Subcutaneous abdominal adipose tissue (tissue), 5 donors: Measurements from ENCODE around the gene ZKSCAN3.
A peak's percentile ranks its signal among the peaks of the same experiment; 100 is the strongest.
"Not testable (repeated sequence)": the region's sequence is repeated elsewhere in the genome, so short reads cannot be mapped to it uniquely, and the experiment has no call there.

Source experiments
- H3K27ac ChIP-seq: one replicate; pipeline ENCODE4 v1.7.0; 2013; ENCODE audit warnings: low read depth, mild to moderate bottlenecking, inconsistent platforms, low read length, moderate library complexity
- H3K27me3 ChIP-seq, 5 donors: one replicate each; pipeline ENCODE4 v1.7.0; 2013; ENCODE audit warnings: low read length in 5 of 5, inconsistent platforms in 1 of 5; ENCODE audit not compliant: control insufficient read depth in 5 of 5, insufficient read depth in 4 of 5
- H3K36me3 ChIP-seq, 5 donors: one replicate each; pipeline ENCODE4 v1.7.0; 2013; ENCODE audit warnings: low read length in 5 of 5; ENCODE audit not compliant: control insufficient read depth in 5 of 5, insufficient read depth in 5 of 5
- H3K4me1 ChIP-seq, 5 donors: one replicate each; pipeline ENCODE4 v1.7.0; 2013; ENCODE audit warnings: low read length in 5 of 5, mild to moderate bottlenecking in 3 of 5, moderate library complexity in 1 of 5; ENCODE audit not compliant: control insufficient read depth in 5 of 5, insufficient read depth in 5 of 5
- H3K4me3 ChIP-seq, 5 donors: one replicate each; pipeline ENCODE4 v1.7.0; 2013; ENCODE audit warnings: low read length in 5 of 5, low read depth in 1 of 5
- H3K9ac ChIP-seq, 5 donors: one replicate each; pipeline ENCODE4 v1.7.0; 2013; ENCODE audit warnings: low read length in 5 of 5, mild to moderate bottlenecking in 4 of 5, moderate library complexity in 3 of 5
- H3K9me3 ChIP-seq, 5 donors: one replicate each; pipeline ENCODE4 v1.7.0; 2013; ENCODE audit warnings: low read length in 5 of 5; ENCODE audit not compliant: control insufficient read depth in 5 of 5
- donor health status: healthy.
- donor health status: healthy.
- donor health status: healthy.
- donor health status: healthy.
- donor health status: healthy.

ZKSCAN3 gene

GRCh38 chr6:28354688-28355554 lies 5.2 kb downstream of the ZKSCAN3 start:
- H3K9me3 ChIP-seq: no peaks in the 10 kb centered on the region
- peaks cover 0 to 3% (median under 1%) of the 10 kb centered on the region in 5 donors for H3K36me3 ChIP-seq
- peak overlapping the region in 3 of 5 donors; percentile 81 to 91 (median 89) for H3K4me3 ChIP-seq
- peak overlapping the region in 3 of 5 donors; percentile 6 to 90 (median 83) for H3K9ac ChIP-seq
- H3K4me1 ChIP-seq: peaks cover 2 to 35% (median 33%) of the 10 kb centered on the region in 5 donors
- no peaks in the 10 kb centered on the region for H3K27me3 ChIP-seq
- peak overlapping the region; percentile 19 for H3K27ac ChIP-seq

- Histone ChIP-seq H3K27me3 (no peaks in the 10 kb centered on the region), H3K36me3 (peaks cover 0 to 11% (median 7%) of the 10 kb centered on the region in 5 donors), H3K4me3 (peak overlapping the region; percentile 79 to 95 (median 89)), H3K27ac (peak overlapping the region; percentile 87), H3K9me3 (no peaks in the 10 kb centered on the region), H3K9ac (peak overlapping the region; percentile 50 to 90 (median 73)), H3K4me1 (peaks cover 2 to 25% (median 22%) of the 10 kb centered on the region in 5 donors)
These were observed 6.3 kb downstream of the ZKSCAN3 start for GRCh38 chr6:28355743-28356665.

- Histone ChIP-seq H3K4me1 (peaks cover 2 to 19% (median 16%) of the 10 kb centered on the region in 5 donors), H3K27me3 (no peaks in the 10 kb centered on the region), H3K27ac (peak overlapping the region; percentile 87), H3K4me3 (peak overlapping the region in 2 of 5 donors; percentile 81 to 91), H3K9me3 (no peaks in the 10 kb centered on the region), H3K36me3 (peaks cover 0 to 17% (median 7%) of the 10 kb centered on the region in 5 donors), H3K9ac (peak overlapping the region in 2 of 5 donors; percentile 83 to 90)
These were observed 6.9 kb downstream of the ZKSCAN3 start for GRCh38 chr6:28356666-28357020.

- H3K4me3 ChIP-seq: no peak overlapping the region
These were observed 7.3 kb downstream of the ZKSCAN3 start for GRCh38 chr6:28357036-28357435.

DNA sequence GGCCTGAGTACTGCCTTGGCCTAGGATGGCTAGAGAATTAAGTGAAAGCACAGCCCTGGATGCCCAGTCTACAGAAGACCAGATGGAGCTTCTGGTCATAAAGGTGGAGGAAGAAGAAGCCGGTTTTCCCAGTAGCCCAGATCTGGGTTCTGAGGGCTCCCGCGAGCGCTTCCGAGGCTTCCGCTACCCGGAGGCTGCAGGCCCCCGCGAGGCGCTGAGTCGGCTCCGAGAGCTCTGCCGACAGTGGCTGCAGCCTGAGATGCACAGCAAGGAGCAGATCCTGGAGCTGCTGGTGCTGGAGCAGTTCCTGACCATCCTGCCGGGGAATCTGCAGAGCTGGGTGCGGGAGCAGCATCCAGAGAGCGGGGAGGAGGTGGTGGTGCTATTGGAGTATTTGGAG lies 9.8 kb downstream of the ZKSCAN3 start:
- H3K4me3 ChIP-seq, H3K9me3 ChIP-seq, H3K9ac ChIP-seq, H3K27ac ChIP-seq, H3K27me3 ChIP-seq: not testable (repeated sequence)
- H3K4me1 ChIP-seq: peaks cover 2 to 19% (median 15%) of the 10 kb centered on the region in 5 donors
- H3K36me3 ChIP-seq: peaks cover 3 to 37% (median 30%) of the 10 kb centered on the region in 5 donors

More at GRCh38 chr6:28357036-28357435, 7.3 kb downstream of the ZKSCAN3 start:
- Histone ChIP-seq H3K27me3 (no peaks in the 10 kb centered on the region), H3K36me3 (peaks cover 0 to 17% (median 10%) of the 10 kb centered on the region in 5 donors), H3K4me1 (peaks cover 2 to 19% (median 15%) of the 10 kb centered on the region in 5 donors), H3K9me3 (no peaks in the 10 kb centered on the region), H3K9ac (no peak overlapping the region), H3K27ac (no peak overlapping the region)

DNA sequence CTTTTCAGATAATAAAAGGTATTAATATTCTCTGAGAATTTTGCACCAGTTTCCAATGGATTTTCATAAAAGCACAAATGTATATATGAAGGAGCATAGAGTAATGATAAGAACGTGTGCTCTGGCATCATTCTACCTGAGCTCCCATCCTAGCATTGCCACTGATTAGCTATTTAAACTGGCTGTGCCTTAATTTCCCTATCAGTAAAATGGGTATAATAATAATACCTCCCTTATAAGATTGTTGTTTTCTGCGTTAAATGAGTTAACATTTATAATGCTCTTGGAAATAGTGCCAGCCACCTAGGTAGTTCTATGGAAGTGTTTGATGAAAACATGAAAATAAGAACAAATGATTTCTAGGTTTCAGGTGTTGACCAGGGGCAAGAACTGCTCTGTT lies 11.2 kb downstream of the ZKSCAN3 start:
- Histone ChIP-seq H3K9ac (no peak overlapping the region), H3K9me3 (no peaks in the 10 kb centered on the region), H3K4me1 (peaks cover 2 to 6% (median 6%) of the 10 kb centered on the region in 5 donors), H3K27ac (no peak overlapping the region), H3K27me3 (no peaks in the 10 kb centered on the region), H3K4me3 (no peak overlapping the region), H3K36me3 (peaks cover 6 to 51% (median 43%) of the 10 kb centered on the region in 5 donors)

DNA sequence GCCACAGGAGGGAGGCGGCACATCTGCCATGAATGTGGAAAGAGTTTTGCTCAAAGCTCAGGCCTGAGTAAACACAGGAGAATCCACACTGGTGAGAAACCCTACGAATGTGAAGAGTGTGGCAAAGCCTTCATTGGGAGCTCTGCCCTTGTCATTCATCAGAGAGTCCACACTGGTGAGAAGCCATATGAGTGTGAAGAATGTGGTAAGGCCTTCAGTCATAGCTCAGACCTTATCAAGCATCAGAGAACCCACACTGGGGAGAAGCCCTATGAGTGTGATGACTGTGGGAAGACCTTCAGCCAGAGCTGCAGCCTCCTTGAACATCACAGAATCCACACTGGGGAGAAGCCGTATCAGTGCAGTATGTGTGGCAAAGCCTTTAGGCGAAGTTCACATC lies 15.8 kb downstream of the ZKSCAN3 start:
- H3K9ac ChIP-seq: not testable (repeated sequence)

GRCh38 chr6:28368522-28368921 lies 18.8 kb downstream of the ZKSCAN3 start:
- Histone ChIP-seq H3K36me3 (peaks cover 15 to 42% (median 31%) of the 10 kb centered on the region in 5 donors), H3K27me3 (no peaks in the 10 kb centered on the region), H3K4me1 (no peaks in the 10 kb centered on the region), H3K27ac (no peak overlapping the region), H3K9me3 (no peaks in the 10 kb centered on the region), H3K4me3 (no peak overlapping the region), H3K9ac (no peak overlapping the region)

More for the DNA sequence above, 15.8 kb downstream of the ZKSCAN3 start:
- H3K9me3 ChIP-seq, H3K27ac ChIP-seq, H3K4me1 ChIP-seq, H3K4me3 ChIP-seq, H3K27me3 ChIP-seq: not testable (repeated sequence)
- peaks cover 15 to 62% (median 45%) of the 10 kb centered on the region in 5 donors for H3K36me3 ChIP-seq

DNA sequence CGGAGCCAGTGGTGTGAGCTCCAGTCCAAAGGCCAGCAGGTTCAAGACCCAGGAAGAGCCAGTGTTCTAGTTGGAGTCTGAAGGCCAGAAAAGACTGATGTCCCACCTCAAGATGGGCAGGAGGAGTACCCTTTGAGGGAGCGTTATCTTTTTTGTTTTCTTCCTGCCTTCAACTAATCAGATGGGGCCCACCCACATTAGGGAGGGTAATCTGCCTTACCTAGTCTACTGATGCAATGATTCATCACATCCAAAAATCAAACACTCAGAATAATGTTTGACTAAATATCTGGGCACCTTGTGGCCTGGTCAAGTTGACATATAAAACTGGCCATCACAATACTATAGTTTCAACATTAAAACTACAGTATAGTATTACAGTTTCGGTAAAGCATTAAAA lies 19.7 kb downstream of the ZKSCAN3 start:
- no peaks in the 10 kb centered on the region for H3K9me3 ChIP-seq
- peaks cover 12 to 33% (median 21%) of the 10 kb centered on the region in 5 donors for H3K36me3 ChIP-seq
- no peak overlapping the region for H3K4me3 ChIP-seq
- no peak overlapping the region for H3K27ac ChIP-seq
- no peak overlapping the region for H3K9ac ChIP-seq
- H3K4me1 ChIP-seq: no peaks in the 10 kb centered on the region
- no peaks in the 10 kb centered on the region for H3K27me3 ChIP-seq
